ENCODE results near the gene PATJ.

PATJ gene

GRCh38 chr1:61978796-61979195 is 236.5 kb downstream of the PATJ start:
- DNase-seq (ENCODE audit: low read depth) = no peak
- no peak for TF ChIP-seq CTCF (IDR thresholded peaks at IDR 0.05; ENCODE audit: control insufficient read depth, insufficient read depth, low read depth, low read length, missing control alignments)
- no peak overlapping the region for H3K4me3 ChIP-seq (ENCODE audit: control insufficient read depth, low read depth, low read length)

- DNase-seq (ENCODE audit: low read depth) = no peak
- TF ChIP-seq CTCF (IDR thresholded peaks at IDR 0.05; ENCODE audit: control insufficient read depth, insufficient read depth, low read depth, low read length, missing control alignments) = no peak
- H3K4me3 ChIP-seq (ENCODE audit: control insufficient read depth, low read depth, low read length) = no peak overlapping the region
These were observed 237.4 kb downstream of the PATJ start for GRCh38 chr1:61979729-61980128.

GRCh38 chr1:61980561-61980960 is 238.3 kb downstream of the PATJ start:
- no peak for DNase-seq (ENCODE audit: low read depth)
- no peak overlapping the region for H3K4me3 ChIP-seq (ENCODE audit: control insufficient read depth, low read depth, low read length)
- TF ChIP-seq CTCF (IDR thresholded peaks at IDR 0.05; ENCODE audit: control insufficient read depth, insufficient read depth, low read depth, low read length, missing control alignments) = no peak

GRCh38 chr1:61981870-61982660 is 239.8 kb downstream of the PATJ start:
- H3K4me3 ChIP-seq (ENCODE audit: control insufficient read depth, low read depth, low read length) = no peak overlapping the region
- no peak for TF ChIP-seq CTCF (IDR thresholded peaks at IDR 0.05; ENCODE audit: control insufficient read depth, insufficient read depth, low read depth, low read length, missing control alignments)
- DNase-seq (ENCODE audit: low read depth) = no peak

- no peak for DNase-seq (ENCODE audit: low read depth)
- H3K4me3 ChIP-seq (ENCODE audit: control insufficient read depth, low read depth, low read length) = no peak overlapping the region
- TF ChIP-seq CTCF (IDR thresholded peaks at IDR 0.05; ENCODE audit: control insufficient read depth, insufficient read depth, low read depth, low read length, missing control alignments) = no peak
These were observed 241.0 kb downstream of the PATJ start for GRCh38 chr1:61983236-61983635.

- TF ChIP-seq CTCF (IDR thresholded peaks at IDR 0.05; ENCODE audit: control insufficient read depth, insufficient read depth, low read depth, low read length, missing control alignments) = no peak
- H3K4me3 ChIP-seq (ENCODE audit: control insufficient read depth, low read depth, low read length) = no peak overlapping the region
- DNase-seq (ENCODE audit: low read depth) = no peak
These were observed 250.0 kb downstream of the PATJ start for GRCh38 chr1:61992257-61992656.
